CMK (cell line): ENCODE data around the gene OSR1.
"Not testable (repeated sequence)": the region's sequence is repeated elsewhere in the genome, so short reads cannot be mapped to it uniquely, and the experiment has no call there.

Experiments used
- DNase-seq: peaks from one replicate; pipeline ENCODE4 v3.0.0-alpha.2; 2010; ENCODE audit warnings: low read depth

The OSR1 gene

DNA sequence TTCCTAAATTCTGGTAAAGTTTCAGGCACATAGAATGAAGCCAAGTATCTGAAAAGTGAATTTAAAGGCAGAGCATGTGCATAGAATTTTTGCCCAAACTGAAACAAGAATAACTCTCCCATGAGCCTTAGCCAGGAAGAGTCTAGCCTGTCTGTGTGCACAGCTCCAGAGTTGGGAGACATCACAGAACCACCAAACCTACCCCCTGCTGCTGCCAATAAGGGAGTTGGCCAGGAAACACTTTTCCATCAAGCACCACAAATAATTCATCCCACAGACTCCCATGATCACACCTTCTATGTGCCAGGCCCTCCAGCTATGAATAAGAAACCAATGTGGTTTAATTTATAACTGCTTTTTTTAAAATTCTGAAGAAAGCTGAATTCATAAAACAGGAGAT, 27.0 kb downstream of the OSR1 start:
- no peak for DNase-seq

GRCh38 chr2:19330436-19330835, 28.0 kb downstream of the OSR1 start:
- no peak for DNase-seq

GRCh38 chr2:19329445-19329844, 29.0 kb downstream of the OSR1 start:
- no peak for DNase-seq

- no peak for DNase-seq
These were observed 30.9 kb downstream of the OSR1 start for GRCh38 chr2:19327496-19327895.

DNA sequence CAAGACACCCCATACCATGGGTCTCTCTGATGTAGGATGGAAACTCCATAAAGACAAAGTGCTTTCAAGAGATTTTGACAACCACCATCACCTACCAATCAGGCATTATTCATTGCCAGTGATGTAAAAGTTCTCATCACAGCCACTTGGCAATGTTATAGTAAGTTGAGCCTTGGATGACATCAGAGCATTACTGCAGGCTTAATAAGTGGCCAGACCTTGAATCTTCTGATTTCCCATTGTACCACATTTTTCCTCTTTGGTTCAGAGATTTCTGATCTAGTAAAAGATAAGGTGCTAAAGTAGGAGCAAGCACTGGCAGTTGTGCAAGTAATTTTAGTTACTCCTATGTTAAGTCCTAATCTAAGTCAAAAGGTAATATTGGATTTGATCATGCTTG, 36.5 kb downstream of the OSR1 start:
- no peak for DNase-seq

GRCh38 chr2:19320813-19321212, 37.6 kb downstream of the OSR1 start:
- DNase-seq = no peak

GRCh38 chr2:19319698-19320097, 38.7 kb downstream of the OSR1 start:
- no peak for DNase-seq

DNA sequence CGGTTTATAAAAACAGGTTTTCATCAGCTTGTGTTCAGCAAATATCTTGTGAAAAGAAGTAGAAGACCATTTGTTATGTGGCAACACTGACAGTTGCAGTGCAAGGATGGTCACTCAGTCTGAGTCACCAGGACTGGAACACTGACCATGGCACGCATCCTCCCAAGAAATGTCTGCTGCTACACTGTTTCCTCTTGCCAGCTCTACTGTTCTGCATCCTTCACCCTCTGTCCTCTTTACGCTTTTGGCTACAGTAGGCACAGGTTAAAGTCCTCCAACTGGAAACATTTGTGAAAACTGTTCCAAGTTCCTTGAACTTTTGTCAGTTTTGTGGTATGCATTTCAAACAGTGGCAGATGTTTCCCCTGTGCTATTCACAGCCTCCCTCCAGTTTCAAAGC, 39.4 kb downstream of the OSR1 start:
- no peak for DNase-seq

DNA sequence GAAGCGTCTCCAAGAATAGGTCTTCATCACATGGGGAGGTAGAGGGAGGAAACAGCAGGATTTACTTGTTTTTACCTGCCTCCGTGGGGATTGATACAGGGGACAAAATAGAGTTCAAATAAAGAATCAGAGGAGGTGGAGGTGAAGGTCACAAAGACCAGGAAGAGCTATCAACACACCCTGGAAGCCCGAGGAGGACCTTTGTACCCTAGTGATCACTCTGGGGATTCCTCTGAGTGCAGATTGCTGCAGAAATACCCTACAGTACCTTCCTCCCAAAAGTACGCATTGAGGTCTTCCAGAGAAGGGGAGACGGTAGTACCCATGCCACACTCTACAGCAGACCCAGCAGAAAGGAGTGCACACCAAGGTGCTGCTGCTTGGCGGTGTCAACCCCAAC, 44.9 kb downstream of the OSR1 start:
- DNase-seq = no peak

GRCh38 chr2:19312949-19313348, 45.5 kb downstream of the OSR1 start:
- no peak for DNase-seq

GRCh38 chr2:19306065-19306464, 52.4 kb downstream of the OSR1 start:
- not testable (repeated sequence) for DNase-seq

GRCh38 chr2:19305400-19306055, 52.9 kb downstream of the OSR1 start:
- not testable (repeated sequence) for DNase-seq

DNA sequence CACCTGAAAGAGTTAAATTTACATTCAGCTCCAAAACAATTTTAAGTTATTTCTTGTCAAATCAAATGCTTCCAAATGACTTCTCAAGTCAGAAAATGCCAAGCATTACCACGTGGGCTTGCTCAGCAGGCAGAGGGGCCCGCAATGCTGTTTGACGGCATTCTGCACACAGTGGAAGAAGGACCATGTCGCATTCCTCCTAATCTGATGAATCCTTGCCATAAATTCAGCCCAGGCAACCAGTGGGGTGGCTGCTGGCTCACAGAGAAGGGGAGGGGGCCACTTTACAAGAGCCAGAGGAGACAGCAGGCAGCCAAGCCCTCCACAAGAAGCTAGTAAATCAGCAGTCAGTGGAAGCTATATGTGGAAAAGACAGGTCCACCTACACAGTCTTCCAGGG, 56.7 kb downstream of the OSR1 start:
- no peak for DNase-seq
